GF-D8 (cell line): ENCODE measurements around the gene MRPS24.

Experiments used
- DNase-seq: peaks from one replicate; lab custom pipeline; 2025; lab: John Stamatoyannopoulos, UW

The MRPS24 gene

GRCh38 chr7:43877968-43878864 lies 8.9 kb upstream of the MRPS24 start:
- no peak for DNase-seq

GRCh38 chr7:43876976-43877745 lies 7.8 kb upstream of the MRPS24 start:
- no peak for DNase-seq

GRCh38 chr7:43876241-43876640 lies 6.9 kb upstream of the MRPS24 start:
- DNase-seq: no peak

GRCh38 chr7:43873300-43873699 lies 4.0 kb upstream of the MRPS24 start:
- DNase-seq: no peak

DNA sequence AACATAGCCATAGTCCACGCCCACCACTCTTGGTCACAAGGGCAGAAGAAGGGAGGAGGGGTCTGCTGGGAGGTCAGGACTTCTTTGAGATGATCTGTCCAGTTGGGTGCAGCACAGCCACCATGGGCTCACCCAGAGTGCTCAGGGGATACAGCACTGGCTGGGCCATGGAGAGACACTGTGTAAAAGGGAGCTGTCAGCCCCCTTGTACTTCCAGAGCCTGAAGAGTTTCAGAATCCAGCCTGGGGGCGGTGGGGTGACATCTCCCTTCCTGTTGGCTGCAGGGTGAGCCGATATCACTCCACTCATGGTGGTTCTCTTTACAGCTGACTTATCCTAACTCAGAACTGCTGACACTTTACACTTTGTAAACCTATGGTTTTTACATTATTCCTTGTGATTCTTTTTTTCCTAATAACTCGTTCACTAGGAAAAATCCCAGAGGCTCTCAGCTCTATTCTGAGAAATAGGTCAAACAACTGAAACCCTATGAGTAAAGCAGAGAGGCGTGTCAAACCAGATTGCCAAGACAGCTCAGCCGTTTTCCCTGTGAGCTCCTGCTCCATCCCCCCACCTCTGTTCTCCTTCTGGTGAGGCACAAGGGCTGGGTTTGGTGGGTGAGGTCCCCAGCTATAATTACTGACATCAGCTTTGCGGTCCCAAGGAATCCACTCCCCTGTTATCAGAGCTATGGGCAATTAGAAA lies 3.2 kb upstream of the MRPS24 start:
- no peak for DNase-seq

DNA sequence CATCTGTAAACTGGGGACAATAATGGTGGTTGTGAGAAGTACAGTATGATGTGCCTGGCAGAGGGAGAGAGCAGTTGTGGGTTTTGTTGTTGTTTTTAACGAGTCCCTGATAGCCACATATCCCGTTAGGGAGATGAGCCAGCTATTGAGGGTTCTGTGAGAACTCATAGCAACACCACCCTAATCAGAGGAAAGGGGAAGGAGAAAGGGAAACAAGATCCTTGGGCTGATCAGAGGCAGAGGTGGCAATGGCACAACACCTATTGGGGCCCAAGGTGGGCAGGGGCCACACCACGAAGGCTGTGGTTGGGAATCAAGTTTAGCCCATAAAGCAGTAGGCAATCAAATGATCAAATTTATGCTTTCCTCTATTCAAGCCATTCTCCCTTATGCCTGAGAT lies 1.7 kb upstream of the MRPS24 start:
- DNase-seq: no peak

DNA sequence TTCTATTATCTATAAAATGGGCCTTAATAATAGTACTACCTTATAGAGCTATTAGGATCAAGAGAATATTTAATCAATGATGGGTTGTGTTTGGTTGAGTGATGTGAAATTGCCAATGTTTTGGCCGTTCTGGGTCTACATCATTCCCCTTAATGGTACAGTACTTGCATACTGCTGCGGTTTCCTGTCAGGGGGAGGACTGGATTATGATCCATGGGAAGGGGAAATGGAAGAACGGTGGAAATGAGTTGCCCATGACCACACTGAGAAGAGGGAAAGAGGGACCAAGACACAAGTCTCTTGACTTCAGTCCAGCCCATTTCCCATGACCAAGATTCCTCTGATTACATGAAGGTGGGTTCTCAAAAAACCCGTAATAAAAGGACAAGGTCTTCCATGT lies 999 bp upstream of the MRPS24 start:
- no peak for DNase-seq

GRCh38 chr7:43869867-43870240 lies 537 bp upstream of the MRPS24 start:
- DNase-seq: peak; percentile 66

DNA sequence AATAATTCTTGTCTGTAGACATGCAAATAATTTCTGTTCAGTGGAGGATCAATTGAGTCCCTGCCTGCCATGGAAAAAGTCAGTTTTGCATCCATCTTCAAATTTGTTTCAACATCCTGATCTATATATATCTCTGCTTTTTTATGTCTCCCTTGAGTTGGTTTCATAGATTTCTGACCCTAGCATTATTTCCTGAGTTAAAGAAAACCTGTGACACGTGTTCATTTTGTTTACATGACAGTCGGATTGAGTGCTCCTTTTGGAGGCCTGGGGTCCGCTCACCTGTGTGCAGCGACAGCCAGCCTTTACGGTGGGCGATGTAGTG lies 674 bp downstream of the MRPS24 start:
- DNase-seq: no peak

- no peak for DNase-seq
These were observed 1.1 kb downstream of the MRPS24 start for GRCh38 chr7:43868181-43868580.

- no peak for DNase-seq
These were observed 4.0 kb downstream of the MRPS24 start for GRCh38 chr7:43865277-43865676.

- no peak for DNase-seq
These were observed 5.2 kb downstream of the MRPS24 start for GRCh38 chr7:43864126-43864525.

- no peak for DNase-seq
These were observed 12.3 kb downstream of the MRPS24 start for GRCh38 chr7:43856996-43857395.

- no peak for DNase-seq
These were observed 13.0 kb downstream of the MRPS24 start for GRCh38 chr7:43856316-43856715.

DNA sequence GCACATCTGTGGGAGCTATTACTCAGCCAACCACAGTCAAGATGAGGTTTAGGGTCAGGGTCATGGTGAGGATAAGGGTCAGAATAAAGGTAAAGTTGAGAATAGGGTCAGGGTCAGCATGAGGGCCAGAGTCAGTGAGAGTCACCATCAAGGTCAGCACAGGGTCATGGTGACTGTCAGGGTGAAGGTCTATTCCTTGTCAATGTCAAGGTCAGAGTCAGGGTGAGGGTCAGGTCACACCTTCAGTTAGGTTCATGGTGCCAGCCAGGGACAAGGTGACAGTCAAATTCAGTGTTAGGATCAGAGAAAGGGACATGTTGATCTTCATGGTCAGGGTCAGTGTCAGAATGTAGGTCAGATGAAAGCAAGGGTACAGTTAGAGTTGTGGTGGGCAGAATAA lies 14.1 kb downstream of the MRPS24 start:
- DNase-seq: no peak

DNA sequence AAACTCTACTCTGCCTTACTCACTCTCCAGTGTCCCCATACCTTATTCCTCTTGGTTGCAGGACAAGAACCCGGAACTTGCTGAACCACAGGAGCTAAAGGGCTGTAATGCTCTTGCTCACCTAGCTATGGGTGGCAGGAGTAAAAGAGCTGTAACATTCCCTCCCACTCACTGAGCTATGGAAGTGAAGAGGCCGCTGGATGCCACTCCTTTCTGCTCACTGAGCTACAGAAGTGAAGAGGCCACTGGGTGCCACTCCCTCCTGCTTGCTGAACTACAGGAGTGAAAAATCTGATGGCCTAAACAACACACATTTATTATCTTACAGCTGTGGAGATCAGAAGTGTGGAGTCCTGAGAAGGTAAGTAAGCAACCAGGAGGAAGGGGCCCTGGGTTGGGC lies 17.5 kb downstream of the MRPS24 start:
- DNase-seq: no peak

- peak; percentile 24 for DNase-seq
These were observed 18.8 kb downstream of the MRPS24 start for GRCh38 chr7:43850348-43851116.

GRCh38 chr7:43849047-43849446 lies 20.3 kb downstream of the MRPS24 start:
- DNase-seq: no peak

DNA sequence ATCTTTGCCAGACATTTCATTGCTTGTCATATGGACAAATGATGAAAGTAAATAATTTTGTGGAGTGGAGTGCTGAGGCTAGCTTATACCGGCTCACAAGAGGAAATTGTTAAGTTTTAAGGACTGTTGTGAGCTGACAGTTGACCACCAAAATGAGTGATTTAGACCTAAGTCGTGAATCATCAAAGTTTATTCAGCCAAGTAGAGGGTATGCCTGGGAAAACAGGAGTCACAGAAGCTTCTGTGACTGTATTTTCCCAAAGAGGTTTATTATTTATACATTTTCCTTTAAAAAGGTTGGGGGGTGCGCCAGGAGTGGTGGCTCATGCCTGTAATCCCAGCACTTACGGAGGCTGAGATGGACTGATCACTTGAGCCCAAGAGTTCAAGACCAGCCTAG lies 21.8 kb downstream of the MRPS24 start:
- no peak for DNase-seq

- DNase-seq: no peak
These were observed 24.7 kb downstream of the MRPS24 start for GRCh38 chr7:43844662-43845061.

GRCh38 chr7:43844257-43844656 lies 25.1 kb downstream of the MRPS24 start:
- no peak for DNase-seq

- DNase-seq: no peak
These were observed 26.0 kb downstream of the MRPS24 start for GRCh38 chr7:43843296-43843695.
